ENCODE measurements around the gene DNAL1.

DNAL1 gene

GRCh38 chr14:73748858-73749357 is 104.1 kb downstream of the DNAL1 start:
- no peak for DNase-seq
- in situ Hi-C loops (cut with HindIII; ENCODE audit: low pct_ligation_motif_present, low pct_unique_long_range_greater_than_20kb, low sequenced_read_pairs), result no loop called here

GRCh38 chr14:73749706-73750530 is 105.1 kb downstream of the DNAL1 start:
- in situ Hi-C loops (cut with HindIII; ENCODE audit: low pct_ligation_motif_present, low pct_unique_long_range_greater_than_20kb, low sequenced_read_pairs), result no loop called here
- no peak for DNase-seq

GRCh38 chr14:73750531-73750901 is 105.7 kb downstream of the DNAL1 start:
- no peak for DNase-seq
- in situ Hi-C loops (cut with HindIII; ENCODE audit: low pct_ligation_motif_present, low pct_unique_long_range_greater_than_20kb, low sequenced_read_pairs), result no loop called here

GRCh38 chr14:73751157-73751691 is 106.4 kb downstream of the DNAL1 start:
- DNase-seq, result no peak
- in situ Hi-C loops (cut with HindIII; ENCODE audit: low pct_ligation_motif_present, low pct_unique_long_range_greater_than_20kb, low sequenced_read_pairs), result no loop called here

- in situ Hi-C loops (cut with HindIII; ENCODE audit: low pct_ligation_motif_present, low pct_unique_long_range_greater_than_20kb, low sequenced_read_pairs), result no loop called here
- DNase-seq, result no peak
These were observed 107.7 kb downstream of the DNAL1 start for GRCh38 chr14:73752297-73752992.

All from ACHN (cell line).